Measurements from ENCODE around the gene SMARCC2. TPM values are rescaled to one million over a fixed set of nuclear protein-coding genes. Genes with fewer than 3 reads are reported as not detected.

The SMARCC2 gene
- total RNA-seq, 5 donors from 2014 or later (not counting 1 experiment from before 2014, with no cell fraction given) = 135 to 160 (median 159) TPM

DNA sequence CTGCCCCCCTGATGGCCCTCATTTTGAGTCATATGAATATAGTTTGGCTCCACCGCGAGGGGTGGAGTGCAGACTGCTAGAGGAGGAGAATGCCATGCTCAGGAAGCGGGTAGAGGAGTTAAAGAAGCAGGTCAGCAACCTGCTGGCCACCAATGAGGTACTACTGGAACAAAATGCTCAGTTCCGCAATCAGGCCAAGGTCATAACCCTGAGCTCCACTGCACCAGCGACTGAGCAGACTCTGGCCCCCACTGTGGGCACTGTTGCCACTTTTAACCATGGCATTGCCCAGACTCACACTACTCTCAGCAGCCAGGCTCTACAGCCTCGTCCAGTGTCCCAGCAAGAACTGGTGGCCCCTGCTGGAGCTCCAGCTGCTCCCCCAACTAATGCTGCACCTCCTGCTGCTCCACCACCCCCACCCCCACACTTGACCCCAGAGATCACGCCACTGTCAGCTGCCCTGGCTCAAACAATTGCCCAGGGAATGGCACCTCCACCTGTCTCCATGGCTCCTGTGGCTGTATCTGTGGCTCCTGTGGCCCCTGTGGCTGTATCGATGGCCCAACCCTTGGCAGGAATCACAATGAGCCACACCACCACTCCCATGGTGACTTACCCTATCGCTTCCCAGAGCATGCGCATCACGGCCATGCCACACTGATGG, 67.9 kb downstream of the SMARCC2 start:
- H3K27ac Mint-ChIP-seq = no peak overlapping the region
- ATAC-seq (replicated peaks in 1 of 4) (no peak), DNase-seq (no peak)
- H3K4me1 Mint-ChIP-seq = peaks cover 48 to 54% (median 49%) of the 10 kb centered on the region in 3 donors
- H3K9me3 Mint-ChIP-seq = no peaks in the 10 kb centered on the region
- no peaks in the 10 kb centered on the region for H3K9me3 ChIP-seq
- WGBS (ENCODE audit: insufficient coverage) = 90% methylated on average over 8 of the region's 11 CpGs
- H3K27me3 ChIP-seq (replicated peaks in 1 of 2; ENCODE audit: control insufficient read depth in 2 of 2, extremely low read depth in 1 of 2, insufficient read depth in 2 of 2, low read length in 1 of 2) = no peaks in the 10 kb centered on the region
- H3K27me3 Mint-ChIP-seq = no peaks in the 10 kb centered on the region
- ChIA-PET POLR2A (no interaction called here), CTCF (interaction anchor here in 1 of 2 donors (4.4 kb wide), 1 partner anchor 68 kb away, joined by 53 read pairs; the partner anchor contains the start of gene SMARCC2)
- peaks cover 20 to 35% of the 10 kb centered on the region in 2 experiments for H3K4me1 ChIP-seq (ENCODE audit: control insufficient read depth in 1 of 2, extremely low read depth in 1 of 2, insufficient read depth in 2 of 2, low read length in 2 of 2)
- H3K4me3 ChIP-seq (ENCODE audit: control insufficient read depth in 1 of 2, extremely low read depth in 1 of 2, low read length in 1 of 2) = no peak overlapping the region
- no peak overlapping the region for H3K4me3 Mint-ChIP-seq
- H3K36me3 Mint-ChIP-seq = peaks cover 22% of the 10 kb centered on the region
- H3K36me3 ChIP-seq (ENCODE audit: control insufficient read depth in 2 of 2, extremely low read depth in 1 of 2, insufficient read depth in 1 of 2, low read length in 1 of 2) = peaks cover 7 to 23% of the 10 kb centered on the region in 2 donors
- H3K27ac ChIP-seq (ENCODE audit: low read length) = no peak overlapping the region

DNA sequence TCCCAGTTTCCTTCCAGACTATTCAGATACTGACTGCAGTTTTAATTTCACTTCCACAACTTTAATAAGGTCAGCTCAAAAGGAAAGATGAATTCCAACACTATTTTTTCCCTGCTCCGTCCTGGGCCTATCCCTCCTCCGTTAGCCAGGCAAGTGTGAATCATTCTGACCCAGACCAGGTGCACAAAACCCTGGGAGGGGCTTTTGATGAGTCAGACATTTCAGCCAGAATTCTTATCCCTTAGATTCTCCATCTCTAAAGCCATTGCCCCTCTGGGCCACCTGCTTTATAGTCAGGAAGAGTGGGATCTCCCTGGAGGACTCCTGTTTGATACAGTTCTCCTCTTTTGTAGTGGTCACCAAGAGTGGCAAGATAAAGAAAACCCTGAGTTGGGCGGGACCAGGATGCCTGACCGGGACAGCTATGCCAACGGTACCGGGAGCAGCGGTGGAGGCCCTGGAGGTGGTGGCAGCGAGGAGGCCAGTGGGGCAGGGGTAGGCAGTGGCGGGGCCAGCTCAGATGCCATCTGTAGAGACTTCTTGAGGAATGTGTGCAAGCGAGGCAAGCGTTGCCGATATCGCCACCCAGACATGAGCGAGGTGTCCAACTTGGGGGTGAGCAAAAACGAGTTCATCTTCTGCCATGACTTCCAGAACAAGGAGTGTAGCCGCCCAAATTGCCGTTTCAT, 69.0 kb downstream of the SMARCC2 start:
- Histone ChIP-seq H3K4me1 (ENCODE audit: control insufficient read depth in 1 of 2, extremely low read depth in 1 of 2, insufficient read depth in 2 of 2, low read length in 2 of 2) (peaks cover 12 to 31% of the 10 kb centered on the region in 2 experiments), H3K27me3 (replicated peaks in 1 of 2; ENCODE audit: control insufficient read depth in 2 of 2, extremely low read depth in 1 of 2, insufficient read depth in 2 of 2, low read length in 1 of 2) (no peaks in the 10 kb centered on the region), H3K4me3 (ENCODE audit: control insufficient read depth in 1 of 2, extremely low read depth in 1 of 2, low read length in 1 of 2) (no peak overlapping the region), H3K27ac (ENCODE audit: low read length) (no peak overlapping the region), H3K36me3 (ENCODE audit: control insufficient read depth in 2 of 2, extremely low read depth in 1 of 2, insufficient read depth in 1 of 2, low read length in 1 of 2) (peaks cover 7 to 23% of the 10 kb centered on the region in 2 donors), H3K9me3 (no peaks in the 10 kb centered on the region)
- ChIA-PET CTCF (interaction anchor here (0.5 to 4.4 kb wide), 11 partner anchors 7 to 240 kb away, joined by 3 to 65 read pairs (median 3); partner anchors contain the start of genes SMARCC2 (in 2 of the 2), ANKRD52 (in 1 of the 2), ESYT1 (in 1 of the 2) and RNF41 (in 1 of the 2)), POLR2A (interaction anchor here in 1 of 2 donors (3.5 kb wide), 1 partner anchor 7 kb away, joined by 33 read pairs; the partner anchor contains the start of gene ESYT1)
- Mint-ChIP-seq H3K9me3 (no peaks in the 10 kb centered on the region), H3K27ac (no peak overlapping the region), H3K4me3 (no peak overlapping the region), H3K4me1 (peaks cover 44 to 50% (median 47%) of the 10 kb centered on the region in 3 donors), H3K27me3 (no peaks in the 10 kb centered on the region), H3K36me3 (peaks cover 22% of the 10 kb centered on the region)
- ATAC-seq (replicated peaks in 1 of 4) (no peak), DNase-seq (no peak)
- 99% methylated on average over 14 of the region's 17 CpGs for WGBS (ENCODE audit: insufficient coverage)

DNA sequence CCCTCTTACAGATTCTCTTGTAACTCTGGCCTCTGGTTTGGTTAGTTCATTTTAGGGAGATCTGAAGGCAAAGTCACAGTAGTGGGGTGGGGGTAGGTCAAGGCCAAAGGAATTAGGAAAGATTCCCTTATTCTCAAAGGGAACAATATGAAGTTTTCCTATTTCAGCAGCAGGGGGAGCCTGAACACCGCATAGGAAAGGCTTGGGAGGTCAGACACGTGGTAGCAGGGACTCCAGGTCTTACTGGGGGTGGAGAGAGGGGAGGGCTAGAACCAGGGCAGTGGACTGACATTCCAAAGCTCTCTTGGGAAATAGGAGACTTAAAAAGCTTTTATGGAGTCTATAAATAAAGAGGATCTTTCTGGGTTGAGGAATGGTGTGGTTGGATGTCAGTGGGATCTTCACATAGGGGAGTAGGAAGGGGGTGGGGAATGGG, 69.9 kb downstream of the SMARCC2 start:
- peak overlapping the region; percentile 86 for H3K27ac ChIP-seq (ENCODE audit: low read length)
- H3K36me3 ChIP-seq (ENCODE audit: control insufficient read depth in 2 of 2, extremely low read depth in 1 of 2, insufficient read depth in 1 of 2, low read length in 1 of 2) = peaks cover 7 to 23% of the 10 kb centered on the region in 2 donors
- H3K4me1 ChIP-seq (ENCODE audit: control insufficient read depth in 1 of 2, extremely low read depth in 1 of 2, insufficient read depth in 2 of 2, low read length in 2 of 2) = peaks cover 11 to 29% of the 10 kb centered on the region in 2 experiments
- H3K4me3 ChIP-seq (ENCODE audit: control insufficient read depth in 1 of 2, extremely low read depth in 1 of 2, low read length in 1 of 2) = no peak overlapping the region
- no peaks in the 10 kb centered on the region for H3K9me3 ChIP-seq
- Mint-ChIP-seq H3K9me3 (no peaks in the 10 kb centered on the region), H3K4me1 (peaks cover 42 to 47% (median 46%) of the 10 kb centered on the region in 3 donors), H3K36me3 (peaks cover 22% of the 10 kb centered on the region), H3K27me3 (no peaks in the 10 kb centered on the region), H3K27ac (peak overlapping the region; percentile 94 to 97), H3K4me3 (peak overlapping the region; percentile 94 to 99 (median 94))
- ChIA-PET CTCF (interaction anchor here (0.5 to 4.4 kb wide), 16 partner anchors 8 to 345 kb away, joined by 3 to 65 read pairs (median 5); partner anchors contain the start of genes SMARCC2 (in 2 of the 2), ANKRD52 (in 1 of the 2), ESYT1 (in 1 of the 2) and PA2G4 (in 1 of the 2)), POLR2A (interaction anchor here (0.6 to 3.5 kb wide), 3 partner anchors 8 to 212 kb away, joined by 3 to 33 read pairs (median 3); partner anchors contain the start of genes CNPY2 (in 1 of the 2) and ESYT1 (in 1 of the 2))
- peak in 30 of 35 experiments; percentile 26 to 81 (median 44) for DNase-seq
- 0% methylated on average over 2 of the region's 2 CpGs for WGBS (ENCODE audit: insufficient coverage)
- H3K27me3 ChIP-seq (replicated peaks in 1 of 2; ENCODE audit: control insufficient read depth in 2 of 2, extremely low read depth in 1 of 2, insufficient read depth in 2 of 2, low read length in 1 of 2) = no peaks in the 10 kb centered on the region
- no peak for ATAC-seq (replicated peaks in 1 of 4)

DNA sequence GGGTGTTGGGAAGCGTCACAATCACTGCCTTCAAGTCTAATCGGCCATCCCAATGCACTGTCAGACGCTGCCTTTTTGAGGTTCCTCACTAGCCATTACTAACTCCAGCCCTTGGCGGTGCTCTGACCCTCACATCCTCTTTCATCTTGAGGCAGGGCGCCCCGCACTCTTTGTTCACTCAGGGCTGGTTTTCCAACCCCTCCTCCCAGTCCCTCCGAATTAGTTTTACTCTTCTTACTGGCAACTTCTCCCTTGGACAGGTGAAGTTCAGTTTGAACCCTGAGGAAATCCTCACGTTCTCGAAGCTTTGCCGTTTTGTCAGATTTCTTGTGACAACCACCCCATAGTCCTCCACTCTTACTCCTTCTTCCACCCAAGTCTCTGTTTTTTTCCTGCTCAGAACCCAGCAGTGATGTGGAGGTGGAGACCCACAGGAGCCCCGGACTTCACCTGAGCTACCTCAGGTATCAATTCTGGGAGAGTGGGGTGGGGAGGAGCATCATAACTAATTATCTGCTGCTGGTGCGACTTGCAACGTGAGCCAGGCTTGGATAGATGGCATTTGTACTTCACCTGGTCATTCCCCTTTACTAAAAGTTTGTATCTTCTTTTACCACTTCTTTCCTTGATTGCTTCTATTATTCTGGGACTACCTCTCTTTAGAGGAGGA, 70.5 kb downstream of the SMARCC2 start:
- H3K27ac Mint-ChIP-seq = peak overlapping the region; percentile 94 to 97
- peak overlapping the region; percentile 77 to 79 for H3K4me3 ChIP-seq (ENCODE audit: control insufficient read depth in 1 of 2, extremely low read depth in 1 of 2, low read length in 1 of 2)
- no peaks in the 10 kb centered on the region for H3K9me3 ChIP-seq
- peak overlapping the region; percentile 86 for H3K27ac ChIP-seq (ENCODE audit: low read length)
- peaks cover 11 to 29% of the 10 kb centered on the region in 2 experiments for H3K4me1 ChIP-seq (ENCODE audit: control insufficient read depth in 1 of 2, extremely low read depth in 1 of 2, insufficient read depth in 2 of 2, low read length in 2 of 2)
- ChIA-PET POLR2A (interaction anchor here (0.6 to 3.5 kb wide), 9 partner anchors 9 to 220 kb away, joined by 3 to 33 read pairs (median 7); partner anchors contain the start of genes ESYT1 (in 2 of the 2), CNPY2 (in 1 of the 2), IL23A (in 1 of the 2) and RNF41 (in 1 of the 2)), CTCF (interaction anchor here (0.6 to 4.4 kb wide), 23 partner anchors 8 to 458 kb away, joined by 3 to 65 read pairs (median 4); partner anchors contain the start of genes SMARCC2 (in 2 of the 2), ANKRD52 (in 1 of the 2), CNPY2 (in 1 of the 2) and ESYT1 (in 1 of the 2))
- H3K9me3 Mint-ChIP-seq = no peaks in the 10 kb centered on the region
- H3K36me3 Mint-ChIP-seq = peaks cover 24% of the 10 kb centered on the region
- DNase-seq = no peak
- WGBS (ENCODE audit: insufficient coverage) = 8% methylated on average over 8 of the region's 13 CpGs
- peaks cover 37 to 43% (median 40%) of the 10 kb centered on the region in 3 donors for H3K4me1 Mint-ChIP-seq
- no peak for ATAC-seq (replicated peaks in 1 of 4)
- peaks cover 7 to 23% of the 10 kb centered on the region in 2 donors for H3K36me3 ChIP-seq (ENCODE audit: control insufficient read depth in 2 of 2, extremely low read depth in 1 of 2, insufficient read depth in 1 of 2, low read length in 1 of 2)
- peak overlapping the region; percentile 94 to 99 (median 94) for H3K4me3 Mint-ChIP-seq
- no peaks in the 10 kb centered on the region for H3K27me3 ChIP-seq (replicated peaks in 1 of 2; ENCODE audit: control insufficient read depth in 2 of 2, extremely low read depth in 1 of 2, insufficient read depth in 2 of 2, low read length in 1 of 2)
- no peaks in the 10 kb centered on the region for H3K27me3 Mint-ChIP-seq

DNA sequence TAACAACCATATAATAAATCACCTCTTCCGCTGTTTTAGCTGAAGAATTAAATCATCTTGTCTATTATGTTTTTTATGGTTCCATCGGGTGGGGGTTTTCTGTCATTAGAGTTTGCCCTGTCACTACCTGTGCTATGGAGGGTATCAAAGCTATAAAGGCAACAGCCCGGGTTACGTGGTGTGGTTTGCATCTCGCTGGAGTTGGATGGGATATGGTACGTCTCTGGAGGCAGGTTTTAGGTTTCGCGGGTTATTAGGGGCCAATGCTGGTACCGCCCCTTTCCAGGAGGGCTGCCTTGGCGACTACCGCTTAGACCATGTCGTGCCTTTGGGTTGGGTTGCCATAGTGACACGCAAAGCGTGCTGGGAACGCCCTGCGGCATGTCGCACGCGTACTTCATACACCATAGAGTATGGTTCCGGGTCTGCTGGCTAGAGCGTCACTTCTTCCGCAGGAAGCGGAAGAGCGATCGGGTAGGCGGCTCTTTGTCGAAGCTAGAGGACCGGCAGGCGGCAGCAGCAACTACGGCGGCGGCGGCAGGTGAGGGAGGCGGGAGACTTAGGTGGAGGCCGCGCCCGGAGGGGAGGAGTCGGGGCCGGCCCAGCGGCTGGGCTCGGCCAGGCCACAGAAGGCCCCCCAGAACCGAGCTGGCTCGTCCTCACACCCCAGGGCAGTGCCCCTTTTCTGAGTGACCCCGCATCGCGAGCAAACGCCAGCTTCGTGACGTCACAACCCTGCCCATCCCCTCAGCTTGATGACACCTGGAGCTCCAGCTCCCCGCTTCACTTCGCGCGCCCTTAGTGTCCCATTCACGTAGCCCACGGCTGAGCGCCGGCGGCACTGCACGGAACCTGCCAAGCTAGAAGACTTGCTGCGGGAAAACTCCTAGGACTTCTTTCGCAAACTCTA, 71.2 kb downstream of the SMARCC2 start, which contains the start of gene ZC3H10:
ZC3H10 (plus strand) TSS at position 489 of the 910 bp plus-strand sequence. CDS start 2,297 bp downstream, outside the sequence.
- H3K36me3 Mint-ChIP-seq = peaks cover 30% of the 10 kb centered on the region
- 1% methylated on average over 56 of the region's 61 CpGs for WGBS (ENCODE audit: insufficient coverage)
- POLR2A ChIA-PET = interaction anchor here (0.5 to 3.5 kb wide), 13 partner anchors 10 to 220 kb away, joined by 3 to 33 read pairs (median 6); partner anchors contain the start of genes ESYT1 (in 2 of the 2), IL23A (in 1 of the 2), RAB5B (in 1 of the 2) and RNF41 (in 1 of the 2)

More for the DNA sequence above, 71.2 kb downstream of the SMARCC2 start, which contains the start of gene ZC3H10:
- Mint-ChIP-seq H3K27ac (peak within 1 kb of the TSS; percentile 97 to 98), H3K4me1 (peaks cover 34 to 39% (median 37%) of the 10 kb centered on the region in 3 donors), H3K27me3 (no peaks in the 10 kb centered on the region), H3K4me3 (peak within 1 kb of the TSS; percentile 94 to 99 (median 94)), H3K9me3 (no peaks in the 10 kb centered on the region)
- Histone ChIP-seq H3K9me3 (no peaks in the 10 kb centered on the region), H3K36me3 (ENCODE audit: control insufficient read depth in 2 of 2, extremely low read depth in 1 of 2, insufficient read depth in 1 of 2, low read length in 1 of 2) (peaks cover 7 to 31% of the 10 kb centered on the region in 2 donors), H3K4me3 (ENCODE audit: control insufficient read depth in 1 of 2, extremely low read depth in 1 of 2, low read length in 1 of 2) (peak within 1 kb of the TSS; percentile 79 to 94), H3K27me3 (replicated peaks in 1 of 2; ENCODE audit: control insufficient read depth in 2 of 2, extremely low read depth in 1 of 2, insufficient read depth in 2 of 2, low read length in 1 of 2) (no peaks in the 10 kb centered on the region), H3K27ac (ENCODE audit: low read length) (peak within 1 kb of the TSS; percentile 92), H3K4me1 (ENCODE audit: control insufficient read depth in 1 of 2, extremely low read depth in 1 of 2, insufficient read depth in 2 of 2, low read length in 2 of 2) (peaks cover 11 to 29% of the 10 kb centered on the region in 2 experiments)
- DNase-seq (peak; percentile 87 to 99 (median 96)), ATAC-seq (replicated peaks in 1 of 4) (peak; percentile 76 to 79 (median 76))
- CTCF ChIA-PET = interaction anchor here (0.6 to 4.4 kb wide), 25 partner anchors 8 to 459 kb away, joined by 3 to 65 read pairs (median 4); partner anchors contain the start of genes SMARCC2 (in 2 of the 2), CNPY2 (in 1 of the 2), ESYT1 (in 1 of the 2) and MYL6B (in 1 of the 2)

Measured in T-cell (primary cell).